Esophagus (tissue), 2 donors: ENCODE data around the gene LCMT2. TPM values are rescaled to one million over a fixed set of nuclear protein-coding genes. Genes with fewer than 3 reads are reported as not detected.
A peak's percentile ranks its signal among the peaks of the same experiment; 100 is the strongest.

Experiments
- H3K27ac ChIP-seq, 2 donors: one replicate each; pipeline ENCODE4 v1.5.1; 2013; ENCODE audit warnings: low read depth in 2 of 2, mild to moderate bottlenecking in 2 of 2, inconsistent platforms in 1 of 2, low read length in 1 of 2, moderate library complexity in 1 of 2
- H3K27me3 ChIP-seq, 2 donors: one replicate each; pipeline ENCODE4 v1.6.1; 2013; ENCODE audit warnings: low read length in 2 of 2, control low read depth in 1 of 2, mild to moderate bottlenecking in 1 of 2; ENCODE audit not compliant: insufficient read depth in 2 of 2, control insufficient read depth in 1 of 2
- H3K36me3 ChIP-seq, 2 donors: one replicate each; pipeline ENCODE4 v1.6.1; 2013; ENCODE audit warnings: low read length in 1 of 2; ENCODE audit not compliant: control insufficient read depth in 2 of 2, insufficient read depth in 2 of 2
- H3K4me1 ChIP-seq, 2 donors: one replicate each; pipeline ENCODE4 v1.6.1; 2013; ENCODE audit warnings: low read length in 1 of 2; ENCODE audit not compliant: control insufficient read depth in 2 of 2, insufficient read depth in 2 of 2
- H3K4me3 ChIP-seq, 2 donors: one replicate each; pipeline ENCODE4 v1.5.1; 2013; ENCODE audit warnings: low read length in 2 of 2, mild to moderate bottlenecking in 2 of 2, low read depth in 1 of 2, moderate library complexity in 1 of 2
- H3K9me3 ChIP-seq, 2 donors: one replicate each; pipeline ENCODE4 v1.6.1; 2013; ENCODE audit warnings: mild to moderate bottlenecking in 2 of 2, low read depth in 1 of 2, low read length in 1 of 2, moderate library complexity in 1 of 2; ENCODE audit not compliant: control insufficient read depth in 2 of 2, insufficient read depth in 1 of 2
- WGBS, 2 donors: extraction: QIAGEN DNeasy Blood & Tissue Kit; methylation state at CpG; one replicate each; pipeline ENCODE4 v1.1.7; 2013; 5-methylcytosine and 5-hydroxymethylcytosine counted together
- polyA plus RNA-seq, 2 donors: library from polyadenylated mRNA; stranded (reverse); fragments of 200-250 nt; gene quantifications; one replicate each; pipeline ENCODE4 v1.2.3, GENCODE V29; 2013
- donor health status: healthy with polysubstance abuse.
- donor health status: Bipolar disorder and iron deficiency.

LCMT2 gene
- polyA plus RNA-seq, 2 donors: 5.0 to 5.5 TPM

DNA sequence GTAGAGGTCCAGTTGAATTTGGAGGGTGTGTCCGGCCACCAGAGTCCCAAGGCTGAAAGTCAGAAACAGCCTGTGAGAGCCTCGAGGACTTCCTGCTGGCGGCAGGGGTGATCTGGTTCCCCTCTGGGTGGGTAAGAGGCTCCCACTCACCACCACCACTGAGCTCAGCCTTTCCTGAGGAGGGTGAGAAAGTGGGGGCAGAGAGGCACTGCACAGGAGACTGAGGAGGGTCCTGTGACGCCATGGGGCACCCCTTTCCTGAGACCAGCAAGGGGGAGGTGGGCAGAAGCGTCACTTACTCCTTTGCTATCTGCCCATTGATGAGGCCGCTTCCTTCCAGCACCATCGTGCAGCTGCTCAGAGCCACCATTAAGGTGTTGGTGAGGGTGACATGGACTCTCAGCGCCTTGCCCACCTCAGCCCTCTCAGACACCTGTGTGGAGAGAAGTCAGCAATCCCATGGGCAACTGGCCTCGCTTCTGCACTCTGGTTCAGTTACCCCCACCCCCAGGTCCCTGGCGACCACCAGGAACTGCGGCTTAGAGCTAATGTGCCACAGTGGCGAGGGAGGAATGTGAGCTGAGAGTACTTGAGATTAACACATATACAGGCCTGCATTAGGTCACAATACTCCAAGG, 53.7 kb downstream of the LCMT2 start:
- no peaks in the 10 kb centered on the region for H3K36me3 ChIP-seq
- WGBS, 2 donors: 80 to 84% methylated on average over 12 of the region's 12 CpGs
- H3K9me3 ChIP-seq: no peaks in the 10 kb centered on the region
- peak overlapping the region in 1 of 2 donors; percentile 39 for H3K27ac ChIP-seq
- H3K4me1 ChIP-seq: peaks cover 0 to 3% of the 10 kb centered on the region in 2 donors
- no peaks in the 10 kb centered on the region for H3K27me3 ChIP-seq
- H3K4me3 ChIP-seq: no peak overlapping the region

- Histone ChIP-seq H3K9me3 (no peaks in the 10 kb centered on the region), H3K4me3 (no peak overlapping the region), H3K27me3 (no peaks in the 10 kb centered on the region), H3K27ac (no peak overlapping the region), H3K36me3 (no peaks in the 10 kb centered on the region), H3K4me1 (peaks cover 0 to 3% of the 10 kb centered on the region in 2 donors)
- WGBS, 2 donors: 63 to 71% methylated on average over 14 to 15 of the region's 15 CpGs
Measured at GRCh38 chr15:43275740-43276562, 54.4 kb downstream of the LCMT2 start.

DNA sequence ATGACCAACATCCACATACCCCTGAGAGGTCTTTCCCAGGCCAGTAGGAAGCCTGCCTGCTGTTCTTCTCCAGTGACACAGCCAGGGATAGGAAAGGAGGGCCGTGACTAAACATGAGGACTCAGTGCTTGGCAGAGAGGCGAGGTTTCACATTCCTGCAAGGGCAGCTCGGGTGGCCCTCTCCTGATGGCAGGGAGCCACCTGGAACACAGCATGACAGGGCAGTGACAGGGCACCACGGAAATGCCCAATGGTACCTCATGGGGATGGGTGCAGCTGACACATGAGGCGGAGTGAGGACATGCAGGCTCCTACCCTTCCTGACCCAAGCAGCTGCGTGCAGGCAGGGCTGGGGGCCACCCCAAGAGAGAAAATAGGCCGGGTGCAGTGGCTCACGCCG, 56.2 kb downstream of the LCMT2 start:
- H3K9me3 ChIP-seq: no peaks in the 10 kb centered on the region
- H3K27me3 ChIP-seq: no peaks in the 10 kb centered on the region
- 55 to 57% methylated on average over 8 to 9 of the region's 9 CpGs for WGBS, 2 donors
- H3K36me3 ChIP-seq: no peaks in the 10 kb centered on the region
- no peak overlapping the region for H3K4me3 ChIP-seq
- H3K4me1 ChIP-seq: peaks cover 0 to 8% of the 10 kb centered on the region in 2 donors
- peak overlapping the region; percentile 30 to 34 for H3K27ac ChIP-seq

Other genes with a start within 250 kb of the LCMT2 start
- 1 to 10 TPM; 2.3 to 2.7 TPM for gene UBR1, start 224.5 kb downstream of the LCMT2 start, polyA plus RNA-seq
- 10 to 100 TPM in 1 of 2 donors, 1 to 10 TPM in 1; 7.6 to 12.8 TPM for gene TMEM62, start 197.0 kb downstream of the LCMT2 start, polyA plus RNA-seq
- gene CCNDBP1, start 145.2 kb downstream of the LCMT2 start, polyA plus RNA-seq: 10 to 100 TPM; 48.0 to 57.4 TPM
- gene EPB42, start 109.6 kb downstream of the LCMT2 start, polyA plus RNA-seq: not detected
- 10 to 100 TPM in 1 of 2 donors, 1 to 10 TPM in 1; 9.5 to 12.9 TPM for gene TGM5, start 63.6 kb downstream of the LCMT2 start, polyA plus RNA-seq
- 1 to 10 TPM in 1 of 2 donors, under 1 TPM in 1; 0.05 to 5.3 TPM for gene TGM7, start 28.3 kb downstream of the LCMT2 start, polyA plus RNA-seq
- gene ZSCAN29, start 40.5 kb upstream of the LCMT2 start, polyA plus RNA-seq: 1 to 10 TPM; 5.3 to 6.3 TPM
- 1 to 10 TPM; 4.8 to 5.3 TPM for gene TUBGCP4, start 40.5 kb upstream of the LCMT2 start, polyA plus RNA-seq
- 1 to 10 TPM; 6.9 to 7.8 TPM for gene TP53BP1, start 162.6 kb upstream of the LCMT2 start, polyA plus RNA-seq
- under 1 TPM; 0.45 to 0.78 TPM for gene MAP1A, start 187.0 kb upstream of the LCMT2 start, polyA plus RNA-seq